HCT116 (cell line): ENCODE results near the gene LMTK3.

Experiments used
- POLR2A ChIP-seq: IDR thresholded peaks from 2 replicates; pipeline ENCODE4 v1.7.0; 2011; ENCODE audit warnings: borderline replicate concordance; ENCODE audit not compliant: insufficient read depth, insufficient read length; ENCODE audit errors: extremely low read depth
- POLR2AphosphoS5 ChIP-seq: IDR thresholded peaks from 2 replicates; pipeline ENCODE4 v1.6.1; 2011; ENCODE audit warnings: mild to moderate bottlenecking, low read depth, low read length, moderate library complexity
- SP1 ChIP-seq: IDR thresholded peaks from 2 replicates; pipeline ENCODE4 v1.6.1; 2012; ENCODE audit warnings: low read depth
- TF ChIP-seq, protein P1 (sequence below), 3 experiments: fragments of 200-600 bp in 1 of 3; sonication (generic) in 1 of 3; IDR thresholded peaks in 2 of 3; conservative IDR thresholded peaks in 1 of 3; 2 replicates each; pipeline ENCODE4 v1.5.1; 2012 to 2017; ENCODE audit warnings: low read depth in 2 of 3, low read length in 2 of 3, antibody characterized with exemption in 1 of 3, borderline replicate concordance in 1 of 3, control low read depth in 1 of 3, mild to moderate bottlenecking in 1 of 3, mixed read lengths in 1 of 3, mixed run types in 1 of 3, moderate library complexity in 1 of 3; ENCODE audit not compliant: insufficient read depth in 1 of 3

DNA sequence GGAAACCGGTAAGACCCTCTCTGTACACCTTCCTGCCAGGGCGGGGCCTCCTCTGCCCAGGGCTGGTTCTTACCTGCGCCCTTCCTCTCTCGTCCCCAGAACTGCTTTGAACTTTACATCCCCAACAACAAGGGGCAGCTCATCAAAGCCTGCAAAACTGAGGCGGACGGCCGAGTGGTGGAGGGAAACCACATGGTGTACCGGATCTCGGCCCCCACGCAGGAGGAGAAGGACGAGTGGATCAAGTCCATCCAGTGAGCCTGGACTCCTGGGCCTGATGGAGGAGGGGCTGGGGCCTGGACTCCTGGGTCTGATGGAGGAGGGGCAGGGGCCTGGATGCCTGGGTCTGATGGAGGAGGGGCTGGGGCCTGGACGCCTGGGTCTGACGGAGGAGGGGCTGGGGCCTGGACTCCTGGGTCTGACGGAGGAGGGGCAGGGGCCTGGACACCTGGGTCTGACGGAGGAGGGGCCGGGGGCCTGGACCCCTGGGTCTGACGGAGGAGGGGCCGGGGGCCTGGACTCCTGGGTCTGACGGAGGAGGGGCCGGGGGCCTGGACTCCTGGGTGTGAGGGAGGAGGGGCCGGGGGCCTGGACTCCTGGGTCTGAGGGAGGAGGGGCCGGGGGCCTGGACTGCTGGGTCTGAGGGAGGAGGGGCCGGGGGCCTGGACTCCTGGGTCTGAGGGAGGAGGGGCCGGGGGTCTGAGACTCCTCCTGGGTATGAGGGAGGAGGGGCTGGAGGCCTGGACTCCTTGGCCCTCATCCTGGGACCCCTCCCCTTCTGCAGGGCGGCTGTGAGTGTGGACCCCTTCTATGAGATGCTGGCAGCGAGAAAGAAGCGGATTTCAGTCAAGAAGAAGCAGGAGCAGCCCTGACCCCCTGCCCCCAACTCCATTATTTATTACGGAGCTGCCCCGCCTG is 33.0 kb downstream of the LMTK3 start:
- TF ChIP-seq, protein P1, sequence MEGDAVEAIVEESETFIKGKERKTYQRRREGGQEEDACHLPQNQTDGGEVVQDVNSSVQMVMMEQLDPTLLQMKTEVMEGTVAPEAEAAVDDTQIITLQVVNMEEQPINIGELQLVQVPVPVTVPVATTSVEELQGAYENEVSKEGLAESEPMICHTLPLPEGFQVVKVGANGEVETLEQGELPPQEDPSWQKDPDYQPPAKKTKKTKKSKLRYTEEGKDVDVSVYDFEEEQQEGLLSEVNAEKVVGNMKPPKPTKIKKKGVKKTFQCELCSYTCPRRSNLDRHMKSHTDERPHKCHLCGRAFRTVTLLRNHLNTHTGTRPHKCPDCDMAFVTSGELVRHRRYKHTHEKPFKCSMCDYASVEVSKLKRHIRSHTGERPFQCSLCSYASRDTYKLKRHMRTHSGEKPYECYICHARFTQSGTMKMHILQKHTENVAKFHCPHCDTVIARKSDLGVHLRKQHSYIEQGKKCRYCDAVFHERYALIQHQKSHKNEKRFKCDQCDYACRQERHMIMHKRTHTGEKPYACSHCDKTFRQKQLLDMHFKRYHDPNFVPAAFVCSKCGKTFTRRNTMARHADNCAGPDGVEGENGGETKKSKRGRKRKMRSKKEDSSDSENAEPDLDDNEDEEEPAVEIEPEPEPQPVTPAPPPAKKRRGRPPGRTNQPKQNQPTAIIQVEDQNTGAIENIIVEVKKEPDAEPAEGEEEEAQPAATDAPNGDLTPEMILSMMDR (IDR thresholded peaks at IDR 0.05 in 2 of 3, conservative IDR thresholded peaks at IDR 0.05 in 1 of 3; ENCODE audit: borderline replicate concordance in 1 of 3, insufficient read depth in 1 of 3, low read depth in 2 of 3, low read length in 2 of 3), result no peak
- TF ChIP-seq SP1 (no peak), POLR2A (no peak), POLR2AphosphoS5 (no peak)
